DMS114 treated with DMSO at 0.1 percent for 48 hours (cell line): Measurements from ENCODE around the gene UGT2A2.

Experiments used
- DNase-seq: peaks from one replicate; lab custom pipeline; 2025; ENCODE audit not compliant: unreplicated experiment; lab: John Stamatoyannopoulos, UW

UGT2A2 gene

GRCh38 chr4:69577245-69577644 is 62.2 kb downstream of the UGT2A2 start:
- no peak for DNase-seq

- no peak for DNase-seq
These were observed 63.1 kb downstream of the UGT2A2 start for GRCh38 chr4:69576251-69576877.

- DNase-seq = no peak
These were observed 70.7 kb downstream of the UGT2A2 start for GRCh38 chr4:69568787-69569186.

- no peak for DNase-seq
These were observed 76.0 kb downstream of the UGT2A2 start for GRCh38 chr4:69563424-69563823.

- DNase-seq = no peak
These were observed 89.8 kb downstream of the UGT2A2 start for GRCh38 chr4:69549651-69550050.

GRCh38 chr4:69546134-69546765 is 93.2 kb downstream of the UGT2A2 start:
- no peak for DNase-seq
